HG03575 (cell line): ENCODE data around the gene RUFY3.
"Not testable (repeated sequence)": the region's sequence is repeated elsewhere in the genome, so short reads cannot be mapped to it uniquely, and the experiment has no call there.

ENCODE experiments used
- ATAC-seq: cut with Tn5 transposase; IDR thresholded peaks from one replicate; pipeline ENCODE4 v1.9.1; 2021; ENCODE audit not compliant: unreplicated experiment, insufficient number of reproducible peaks, low FRiP score; ENCODE audit errors: extremely low read depth

Gene RUFY3

GRCh38 chr4:70728091-70728490 is 6.3 kb downstream of the RUFY3 start:
- ATAC-seq, result no peak

- ATAC-seq, result not testable (repeated sequence)
Observed at GRCh38 chr4:70732878-70733277, 11.1 kb downstream of the RUFY3 start.

GRCh38 chr4:70734168-70734954 is 12.6 kb downstream of the RUFY3 start:
- peak; percentile 88 for ATAC-seq

DNA sequence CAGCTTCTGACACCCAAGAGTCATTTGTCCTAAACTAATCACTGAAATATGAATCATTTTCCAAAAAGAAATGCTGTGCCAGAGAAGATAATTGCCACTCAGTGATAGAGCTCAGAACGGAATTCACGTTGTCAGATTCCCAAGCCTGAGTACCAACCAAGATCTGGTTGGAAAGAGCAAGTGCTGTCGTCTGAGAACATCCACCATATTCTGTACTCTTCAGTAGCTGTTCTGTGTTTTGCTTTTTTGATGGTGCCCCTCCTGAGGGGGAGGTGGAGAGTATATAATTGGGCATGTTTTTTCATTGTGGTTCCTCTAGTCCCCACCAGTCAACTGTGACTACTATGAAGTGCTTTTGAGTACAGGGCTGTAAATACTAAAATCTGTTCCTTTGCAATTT is 13.2 kb downstream of the RUFY3 start:
- no peak for ATAC-seq

- not testable (repeated sequence) for ATAC-seq
Observed at GRCh38 chr4:70735915-70736314, 14.2 kb downstream of the RUFY3 start.

GRCh38 chr4:70737006-70737405 is 15.2 kb downstream of the RUFY3 start:
- ATAC-seq, result no peak

DNA sequence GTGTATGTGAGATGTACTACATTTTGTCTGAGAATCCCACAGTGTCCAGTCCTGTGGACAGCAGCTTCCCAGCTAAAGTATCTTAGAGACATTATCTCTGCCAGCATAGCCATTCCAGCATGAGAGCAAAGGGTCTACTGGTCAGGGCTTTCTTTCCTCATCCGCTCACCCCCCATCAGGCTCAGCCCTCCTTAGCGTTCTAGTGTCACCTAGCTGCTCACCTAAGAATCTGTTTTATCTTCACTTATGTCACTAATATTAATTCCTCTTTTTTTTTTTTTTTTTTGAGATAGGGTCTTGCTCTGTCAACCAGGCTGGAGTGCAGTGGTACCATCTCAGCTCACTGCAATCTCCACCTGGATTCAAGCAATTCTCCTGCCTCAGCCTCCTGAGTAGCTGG is 15.6 kb downstream of the RUFY3 start:
- ATAC-seq, result no peak

DNA sequence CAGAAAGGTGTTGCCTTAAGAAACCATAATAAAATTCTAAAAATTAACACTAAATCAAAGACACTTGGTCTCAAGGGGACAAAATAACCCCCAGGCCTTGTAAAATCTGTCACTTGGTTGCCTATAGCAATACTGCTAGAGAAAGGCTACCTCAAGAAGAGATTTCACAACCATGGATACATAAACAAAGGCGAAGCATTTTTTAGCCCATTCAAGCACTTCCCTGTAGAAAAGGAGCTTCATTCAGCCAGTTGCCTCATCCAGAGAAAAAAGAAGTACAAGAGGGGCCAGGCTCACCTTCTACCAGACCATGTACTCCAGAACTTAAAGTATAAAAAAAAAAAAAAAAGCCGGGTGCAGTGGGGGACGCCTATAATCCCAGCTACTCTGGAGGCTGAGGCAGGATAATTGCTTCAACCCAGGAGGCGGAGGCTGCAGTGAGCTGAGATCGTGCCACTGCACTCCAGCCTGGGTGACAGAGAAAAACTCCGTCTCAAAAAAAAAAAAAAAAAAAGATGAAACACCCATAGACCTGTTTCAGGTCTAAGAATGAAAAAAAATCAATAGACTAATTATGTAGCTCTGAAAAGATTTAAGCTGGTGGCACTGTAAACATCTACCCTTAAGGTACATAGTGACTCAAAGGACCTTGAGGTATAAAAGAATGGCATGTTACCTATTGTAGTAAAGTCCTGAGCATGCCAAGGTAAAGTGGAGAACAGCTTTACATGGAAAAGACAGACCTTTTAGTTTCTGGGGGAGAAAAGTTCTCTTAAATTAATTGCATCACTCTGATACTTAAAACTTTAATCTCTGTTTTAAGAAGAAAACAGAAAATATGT is 18.0 kb downstream of the RUFY3 start:
- no peak for ATAC-seq

GRCh38 chr4:70741867-70742658 is 20.3 kb downstream of the RUFY3 start:
- ATAC-seq, result no peak

- no peak for ATAC-seq
Observed at GRCh38 chr4:70743731-70744130, 22.0 kb downstream of the RUFY3 start.

DNA sequence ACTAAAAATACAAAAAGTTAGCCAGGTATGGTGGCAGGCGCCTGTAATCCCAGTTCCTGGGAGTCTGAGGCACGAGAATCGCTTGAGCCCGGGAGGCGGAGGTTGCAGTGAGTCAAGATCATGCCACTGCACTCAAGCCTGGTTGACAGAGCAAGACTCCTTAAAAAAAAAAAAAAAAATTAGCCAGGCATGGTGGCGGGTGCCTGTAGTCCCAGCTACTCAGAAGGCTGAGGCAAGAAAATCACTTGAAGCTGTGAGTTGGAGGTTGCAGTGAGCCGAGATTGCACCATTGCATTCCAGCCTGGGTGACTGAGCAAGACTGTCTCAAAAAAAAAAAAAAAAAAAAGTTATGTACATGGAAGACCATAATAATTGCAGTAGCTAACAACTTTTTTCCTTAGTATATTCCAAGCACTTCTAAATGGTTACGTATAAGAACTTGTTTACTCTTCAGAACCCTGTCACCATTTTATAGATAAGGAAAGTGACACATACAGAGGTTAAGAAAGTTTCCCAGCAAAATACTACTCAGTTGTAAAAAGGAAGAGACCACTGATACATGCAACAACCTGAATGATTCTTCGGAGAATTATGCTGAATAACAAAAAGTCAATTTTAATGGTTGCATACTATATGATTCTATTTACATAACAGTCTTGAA is 24.5 kb downstream of the RUFY3 start:
- no peak for ATAC-seq

DNA sequence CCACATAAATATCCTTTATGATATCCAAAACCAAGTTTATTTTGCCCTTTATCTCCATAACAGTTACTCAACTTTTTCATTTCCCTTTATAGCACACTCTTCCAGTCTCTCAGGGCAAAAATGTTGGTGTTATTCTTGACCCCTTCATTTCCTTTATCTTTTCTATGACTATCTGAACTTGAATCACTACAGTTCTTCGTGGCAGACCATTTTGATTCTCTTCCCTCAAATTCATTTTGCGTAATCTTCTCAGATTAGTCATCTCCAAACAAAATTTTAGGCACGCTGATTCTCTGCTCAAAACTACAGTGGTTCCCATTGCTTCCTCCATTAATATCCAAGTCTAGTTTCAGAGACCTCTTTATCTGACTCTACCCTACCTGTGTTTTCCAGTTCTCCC is 26.1 kb downstream of the RUFY3 start:
- no peak for ATAC-seq

DNA sequence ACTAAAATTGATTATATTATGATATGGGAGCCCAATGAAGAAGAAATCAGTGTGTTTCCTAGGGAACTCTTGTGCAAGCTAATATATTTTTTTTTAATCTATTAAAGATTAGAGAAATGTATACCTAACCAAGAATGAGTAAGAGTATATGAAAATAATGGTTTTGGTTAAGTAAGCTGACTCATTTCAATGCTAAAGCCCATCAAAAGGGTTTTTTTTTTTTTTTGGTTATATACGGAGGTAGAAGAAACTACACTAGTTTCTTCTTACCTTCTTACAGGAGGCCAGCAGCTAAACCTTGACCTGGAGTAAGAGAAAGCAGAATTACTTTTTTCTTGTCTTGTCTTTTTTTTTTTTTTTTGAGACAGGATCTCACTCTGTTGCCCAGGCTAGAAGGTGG is 27.5 kb downstream of the RUFY3 start:
- peak; percentile 83 for ATAC-seq

GRCh38 chr4:70752236-70752635 is 30.5 kb downstream of the RUFY3 start:
- no peak for ATAC-seq

GRCh38 chr4:70753630-70754029 is 31.9 kb downstream of the RUFY3 start:
- ATAC-seq, result no peak

- ATAC-seq, result peak; percentile 79
Observed at GRCh38 chr4:70754470-70754869, 32.7 kb downstream of the RUFY3 start.

DNA sequence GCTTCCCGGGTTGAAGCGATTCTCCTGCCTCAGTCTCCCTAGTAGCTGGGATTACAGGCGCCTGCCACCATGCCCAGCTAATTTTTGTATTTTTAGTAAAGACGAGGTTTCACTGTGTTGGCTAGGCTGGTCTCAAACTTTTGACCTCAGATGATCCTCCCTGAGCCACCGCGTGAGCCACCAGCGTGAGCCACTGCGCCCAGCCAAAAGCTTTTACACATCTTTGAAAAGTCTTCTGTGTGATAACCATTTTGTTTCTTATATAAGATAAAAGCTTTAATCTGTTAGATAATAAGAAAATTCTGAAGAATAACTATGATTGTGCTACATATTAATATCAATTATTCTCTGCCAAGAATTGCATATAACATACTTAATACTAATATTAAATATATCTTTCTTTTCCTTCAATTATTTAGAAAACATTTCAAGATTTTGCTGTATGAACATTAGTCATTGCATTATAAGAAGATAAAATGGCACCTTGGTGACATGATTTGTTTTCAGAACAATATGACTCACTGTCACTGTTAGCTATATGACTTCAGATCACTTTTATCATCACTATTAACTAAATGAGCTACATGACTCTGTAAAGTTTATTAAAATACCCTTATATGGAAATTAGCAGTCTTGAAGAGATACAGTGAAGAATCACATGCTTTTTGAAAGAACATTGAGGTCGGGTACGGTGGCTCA is 33.4 kb downstream of the RUFY3 start:
- no peak for ATAC-seq

DNA sequence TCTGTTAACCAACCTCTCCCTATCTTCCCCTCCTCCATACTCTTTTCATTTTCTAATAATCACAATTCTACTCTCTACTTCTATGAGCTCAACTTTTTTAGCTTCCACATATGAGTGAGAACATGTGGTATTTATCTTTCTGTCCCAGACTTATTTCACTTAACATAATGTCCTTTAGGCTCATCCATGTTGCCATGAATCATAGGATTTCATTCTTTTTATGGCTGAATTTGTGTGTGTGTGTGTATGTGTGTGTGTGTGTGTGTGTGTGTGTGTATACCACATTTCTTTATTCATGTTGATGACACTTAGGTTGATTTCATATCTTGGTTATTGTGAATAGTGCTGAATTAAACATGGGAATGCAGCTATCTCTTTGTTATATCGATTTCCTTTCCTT is 37.4 kb downstream of the RUFY3 start:
- no peak for ATAC-seq
